SH-SY5Y (cell line): ENCODE data around the gene LRRC7.

Experiments used
- GATA2 ChIP-seq: IDR thresholded peaks from 2 replicates; pipeline ENCODE4 v1.6.1; 2011; ENCODE audit warnings: mild to moderate bottlenecking, low read depth, low read length
- GATA3 ChIP-seq: IDR thresholded peaks from 2 replicates; pipeline ENCODE4 v1.6.1; 2011; ENCODE audit warnings: low read depth, mild to moderate bottlenecking, low read length, moderate library complexity

DNA sequence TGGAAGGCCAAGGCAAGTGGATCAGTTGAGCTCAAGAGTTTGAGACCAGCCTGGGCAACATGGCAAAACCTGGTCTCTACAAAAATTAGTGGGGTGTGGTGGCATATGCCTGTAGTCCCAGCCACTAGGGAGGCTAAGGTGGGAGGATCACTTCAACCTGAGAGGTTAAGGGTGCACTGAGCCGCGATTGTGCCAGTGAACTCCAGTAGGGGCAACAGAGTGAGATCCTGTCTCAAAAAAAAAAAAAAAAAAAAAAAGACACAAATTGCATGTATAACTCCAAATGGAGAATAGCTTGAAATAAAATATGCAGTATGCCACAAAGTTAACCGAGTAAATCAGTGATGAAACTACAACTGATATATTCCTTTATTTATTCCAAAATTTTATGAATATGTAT lies 586.0 kb downstream of the LRRC7 start:
- TF ChIP-seq GATA2 (no peak), GATA3 (no peak)
